ENCODE results near the gene PANX2.
"Not testable (repeated sequence)": the region's sequence is repeated elsewhere in the genome, so short reads cannot be mapped to it uniquely, and the experiment has no call there.

Gene PANX2, protein sequence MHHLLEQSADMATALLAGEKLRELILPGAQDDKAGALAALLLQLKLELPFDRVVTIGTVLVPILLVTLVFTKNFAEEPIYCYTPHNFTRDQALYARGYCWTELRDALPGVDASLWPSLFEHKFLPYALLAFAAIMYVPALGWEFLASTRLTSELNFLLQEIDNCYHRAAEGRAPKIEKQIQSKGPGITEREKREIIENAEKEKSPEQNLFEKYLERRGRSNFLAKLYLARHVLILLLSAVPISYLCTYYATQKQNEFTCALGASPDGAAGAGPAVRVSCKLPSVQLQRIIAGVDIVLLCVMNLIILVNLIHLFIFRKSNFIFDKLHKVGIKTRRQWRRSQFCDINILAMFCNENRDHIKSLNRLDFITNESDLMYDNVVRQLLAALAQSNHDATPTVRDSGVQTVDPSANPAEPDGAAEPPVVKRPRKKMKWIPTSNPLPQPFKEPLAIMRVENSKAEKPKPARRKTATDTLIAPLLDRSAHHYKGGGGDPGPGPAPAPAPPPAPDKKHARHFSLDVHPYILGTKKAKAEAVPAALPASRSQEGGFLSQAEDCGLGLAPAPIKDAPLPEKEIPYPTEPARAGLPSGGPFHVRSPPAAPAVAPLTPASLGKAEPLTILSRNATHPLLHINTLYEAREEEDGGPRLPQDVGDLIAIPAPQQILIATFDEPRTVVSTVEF

DNA sequence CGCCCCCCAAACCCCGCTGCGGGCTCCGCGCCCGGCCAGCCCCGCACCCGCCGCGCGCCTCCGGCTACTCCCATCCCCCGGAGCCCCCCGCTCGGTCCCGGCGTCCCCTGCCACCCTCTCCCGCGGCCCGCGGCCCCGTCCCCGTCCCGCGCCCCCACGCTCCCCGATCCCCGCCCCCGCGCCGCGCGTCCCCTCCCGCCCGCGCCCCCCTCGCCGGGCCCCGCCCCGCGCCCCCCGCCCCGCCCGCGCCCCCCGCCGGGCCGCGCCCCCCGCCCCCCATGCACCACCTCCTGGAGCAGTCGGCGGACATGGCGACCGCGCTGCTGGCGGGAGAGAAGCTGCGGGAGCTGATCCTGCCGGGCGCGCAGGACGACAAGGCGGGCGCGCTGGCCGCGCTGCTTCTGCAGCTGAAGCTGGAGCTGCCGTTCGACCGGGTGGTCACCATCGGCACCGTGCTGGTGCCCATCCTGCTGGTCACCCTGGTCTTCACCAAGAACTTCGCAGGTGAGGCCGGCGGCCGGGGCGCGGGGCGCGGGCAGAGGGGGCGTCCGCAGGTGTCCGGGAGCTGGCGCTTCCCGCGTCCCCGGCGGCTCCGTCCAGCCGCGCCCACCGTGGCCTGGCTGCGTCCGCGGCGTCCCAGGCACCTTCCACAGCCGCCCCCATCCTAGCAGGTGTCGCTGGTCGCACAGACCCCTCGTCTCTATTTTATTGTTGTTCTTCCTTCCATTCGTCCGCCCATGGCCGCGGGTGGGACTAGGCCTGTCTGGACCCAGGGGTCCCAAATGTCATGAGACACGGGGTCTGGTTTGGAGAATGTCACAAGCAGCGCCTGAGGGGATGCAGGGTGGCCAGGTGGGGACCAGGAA lies at the start of gene PANX2:
PANX2 (plus strand) TSS at position 279 of the 866 bp plus-strand sequence; CDS start at position 279, 0 bp downstream.
- no peak for DNase-seq (ENCODE audit: low read depth in 3 of 3, low spot score in 1 of 3)

DNA sequence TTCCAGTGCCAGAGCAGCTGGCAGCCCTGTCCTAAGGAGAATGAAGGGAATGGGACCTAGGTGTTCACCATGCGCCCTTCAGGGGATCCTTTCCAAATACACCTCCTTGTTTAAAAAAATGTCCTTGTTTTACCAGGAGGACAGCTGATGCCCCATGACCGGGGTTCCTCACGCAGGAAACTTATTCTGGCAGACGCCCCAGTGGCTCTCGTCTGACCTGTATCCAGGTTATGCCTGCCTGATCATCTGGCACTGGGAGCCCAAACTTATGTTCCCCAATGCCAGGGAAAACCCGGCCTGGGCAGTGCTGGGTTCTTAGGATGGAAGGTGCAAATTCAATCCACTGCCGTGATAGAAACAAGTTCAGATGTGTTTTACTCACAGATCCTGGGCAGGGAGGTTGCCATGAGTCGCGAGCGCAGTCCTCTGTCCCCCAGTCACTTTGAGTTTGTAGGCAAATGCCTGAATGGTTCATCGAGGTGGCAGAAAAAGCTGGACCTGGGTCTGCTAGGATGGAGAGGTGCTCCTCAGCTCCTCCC lies 49.3 kb upstream of the PANX2 start:
- no peak for DNase-seq (ENCODE audit: low read depth in 3 of 3, low spot score in 1 of 3)

DNA sequence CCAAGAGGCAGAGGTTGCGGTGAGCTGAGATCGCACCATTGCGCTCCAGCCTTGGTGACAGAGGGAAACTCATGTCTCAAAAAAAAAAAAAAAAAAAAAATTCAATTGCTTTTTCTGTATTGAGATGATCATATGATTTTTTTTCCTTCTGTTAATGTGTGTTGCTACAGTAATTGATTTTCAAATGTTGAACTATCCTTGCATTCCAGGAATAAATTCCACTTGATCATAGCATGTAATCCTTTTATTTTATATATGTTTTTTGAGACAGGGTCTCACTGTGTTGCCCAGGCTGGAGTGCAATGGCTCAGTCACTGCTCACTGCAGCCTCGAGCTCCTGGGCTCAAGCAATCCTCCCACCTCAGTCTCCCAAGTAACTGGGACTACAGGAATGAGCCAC lies 47.4 kb upstream of the PANX2 start:
- no peak for DNase-seq (ENCODE audit: low read depth in 3 of 3, low spot score in 1 of 3)

DNA sequence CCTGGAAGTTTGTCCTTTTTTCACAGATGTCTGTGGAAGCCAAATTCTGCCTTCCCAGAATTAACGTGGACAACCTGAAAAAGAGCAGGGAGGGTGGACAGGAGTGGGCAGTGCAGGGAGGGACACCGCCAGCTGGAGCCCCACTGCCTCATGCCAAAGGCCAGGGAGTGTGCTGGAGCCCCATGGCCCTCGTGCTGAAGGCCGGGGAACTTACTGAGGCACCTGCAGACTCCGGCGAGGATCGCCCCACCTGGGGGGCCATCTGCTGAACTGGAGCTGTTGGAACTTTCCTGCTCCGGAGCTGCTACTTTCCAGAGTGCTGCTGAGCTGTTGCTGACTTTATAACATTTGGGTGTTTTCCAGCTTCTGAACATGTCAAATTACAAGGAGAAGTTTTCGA lies 45.5 kb upstream of the PANX2 start:
- DNase-seq (ENCODE audit: low read depth in 3 of 3, low spot score in 1 of 3) = no peak

DNA sequence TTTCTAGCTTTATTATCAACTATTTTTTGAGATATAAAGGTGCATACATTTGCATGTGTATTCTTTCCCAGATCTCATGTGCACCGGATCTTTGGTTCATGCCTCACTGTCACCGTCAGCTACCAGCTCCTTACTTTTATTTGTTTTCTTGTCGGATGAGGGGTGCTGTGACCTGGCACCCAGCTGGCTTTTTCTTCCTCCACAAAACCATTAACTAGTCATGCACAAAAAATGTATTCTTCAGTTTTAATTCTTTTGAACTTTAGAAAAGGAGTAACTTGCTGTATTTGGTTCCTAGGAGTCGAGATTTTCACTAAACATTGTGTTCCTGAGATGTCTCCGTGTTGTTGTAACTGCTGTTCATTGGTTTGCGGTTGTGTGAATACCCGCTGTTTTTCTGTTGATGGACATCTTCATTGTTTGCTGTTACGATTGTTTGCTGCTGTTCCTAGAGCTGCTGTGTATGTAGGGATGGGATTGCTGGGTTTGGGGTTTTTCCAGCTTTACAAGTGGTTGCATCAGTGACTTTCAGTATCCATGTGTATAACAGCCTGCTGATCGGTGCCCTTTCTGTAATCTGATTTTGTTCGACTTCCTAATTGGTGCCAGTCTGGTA lies 41.3 kb upstream of the PANX2 start:
- DNase-seq (ENCODE audit: low read depth in 3 of 3, low spot score in 1 of 3) = no peak

DNA sequence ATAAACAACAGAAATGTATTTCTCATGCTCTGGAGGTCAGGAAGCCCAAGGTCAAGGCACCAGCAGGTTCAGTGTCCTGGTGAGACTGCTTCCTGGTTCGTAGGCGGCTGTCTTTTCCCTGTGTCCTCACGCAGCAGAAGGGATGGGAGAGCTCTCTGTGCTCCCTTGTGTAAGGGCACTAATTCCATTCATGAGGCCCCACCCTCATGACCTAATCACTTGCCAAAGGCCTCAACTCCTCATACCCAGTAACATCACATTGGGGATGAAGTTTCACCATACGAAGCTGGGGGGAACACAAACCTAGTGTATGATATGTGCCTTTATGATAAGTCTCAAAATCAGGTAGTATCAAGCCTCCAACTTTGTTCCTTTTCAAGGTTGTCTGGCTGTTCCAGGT lies 38.6 kb upstream of the PANX2 start:
- DNase-seq (ENCODE audit: low read depth in 3 of 3, low spot score in 1 of 3) = no peak

DNA sequence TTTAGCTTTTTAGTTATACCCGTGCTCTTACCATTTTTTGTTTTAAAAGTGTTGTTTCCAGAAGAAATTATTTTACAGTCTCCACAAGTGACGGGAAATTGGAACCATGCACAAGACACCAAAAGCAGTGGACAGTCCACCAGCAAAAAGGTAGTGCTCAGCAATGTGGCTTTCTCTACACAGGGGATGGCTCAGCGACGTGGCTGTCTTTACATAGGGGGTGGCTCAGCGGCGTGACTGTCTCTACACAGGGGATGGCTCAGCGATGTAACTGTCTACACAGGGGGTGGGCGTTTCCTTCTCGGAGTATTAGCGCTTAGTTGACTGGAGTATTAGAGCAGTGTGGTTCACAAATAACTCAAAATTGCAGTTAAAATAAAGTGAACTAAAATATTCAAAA lies 36.0 kb upstream of the PANX2 start:
- DNase-seq (ENCODE audit: low read depth in 3 of 3, low spot score in 1 of 3) = no peak

DNA sequence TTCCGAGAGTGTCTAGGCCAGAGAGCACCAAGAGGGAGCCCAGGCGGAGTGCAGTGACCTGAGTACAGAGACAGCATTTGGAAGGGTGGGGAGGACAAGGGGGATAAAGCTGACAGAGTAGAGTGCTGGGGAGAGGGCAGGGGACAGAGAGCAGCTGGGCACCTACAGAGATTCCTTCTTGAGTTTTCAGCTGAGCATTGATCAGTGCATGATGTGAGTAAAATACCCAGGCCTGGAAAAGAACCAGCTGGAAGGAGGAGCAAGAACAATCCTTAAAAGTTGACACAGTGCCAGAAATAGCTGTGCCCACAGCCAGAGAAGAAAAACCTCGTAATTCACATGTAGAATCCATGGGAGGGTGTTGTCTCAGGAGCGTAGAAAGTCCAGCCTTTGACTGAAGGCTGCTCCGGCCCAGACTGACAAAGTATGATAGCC lies 33.9 kb upstream of the PANX2 start:
- no peak for DNase-seq (ENCODE audit: low read depth in 3 of 3, low spot score in 1 of 3)

DNA sequence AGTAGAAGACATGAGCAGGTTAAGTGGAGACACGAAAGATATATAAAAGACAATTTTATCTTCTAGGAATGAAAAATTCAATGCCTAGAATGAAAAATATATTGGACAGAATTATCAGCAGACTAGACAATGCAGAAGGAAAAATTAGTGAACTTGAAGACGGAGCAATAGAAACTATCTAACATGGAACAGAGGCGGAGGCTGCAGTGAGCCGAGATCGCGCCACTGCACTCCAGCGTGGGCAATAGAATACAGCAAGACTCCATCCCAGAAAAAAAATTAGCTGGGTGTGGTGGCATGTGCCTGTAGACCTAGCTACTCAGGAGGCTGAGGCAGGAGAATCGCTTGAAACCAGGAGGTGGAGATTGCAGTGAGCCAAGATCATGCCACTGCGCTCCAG lies 33.3 kb upstream of the PANX2 start:
- DNase-seq (ENCODE audit: low read depth in 3 of 3, low spot score in 1 of 3) = not testable (repeated sequence)

DNA sequence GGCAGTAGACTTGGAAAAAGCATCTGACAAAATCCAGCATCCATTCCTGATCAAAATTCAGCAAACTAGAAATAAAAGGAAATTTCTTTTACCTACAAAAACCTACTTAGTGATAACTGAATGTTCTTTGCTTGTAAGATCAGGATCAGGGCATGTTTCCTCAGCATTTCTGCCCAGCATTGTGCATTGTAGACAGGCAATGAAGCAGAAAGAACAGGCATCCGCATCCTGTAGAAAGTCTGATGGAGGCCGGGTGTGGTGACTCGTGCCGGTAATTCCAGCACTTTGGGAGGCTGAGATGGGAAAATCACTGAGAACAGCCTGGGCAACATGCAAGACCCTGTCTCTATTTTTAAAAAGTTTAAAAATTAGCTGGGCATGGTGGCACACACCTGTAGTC lies 32.5 kb upstream of the PANX2 start:
- DNase-seq (ENCODE audit: low read depth in 3 of 3, low spot score in 1 of 3) = no peak

DNA sequence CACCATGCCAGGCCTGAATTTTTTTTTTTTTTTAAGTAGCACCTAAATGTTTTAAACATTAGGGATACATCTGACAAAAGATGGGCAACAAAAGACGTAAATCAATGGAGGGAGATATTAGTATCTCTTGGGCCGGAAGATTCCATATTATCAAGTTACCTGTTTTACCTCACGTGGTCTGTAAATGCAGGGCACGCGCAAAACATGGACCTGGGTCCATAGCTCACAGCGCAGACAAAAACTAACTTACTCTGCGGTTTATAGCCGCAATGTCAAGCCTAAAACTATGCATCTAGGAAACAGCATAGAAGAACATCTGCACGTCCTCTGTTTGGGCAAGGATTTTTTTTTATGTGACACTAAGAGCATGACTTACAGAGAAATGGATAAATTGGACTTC lies 31.5 kb upstream of the PANX2 start:
- no peak for DNase-seq (ENCODE audit: low read depth in 3 of 3, low spot score in 1 of 3)

DNA sequence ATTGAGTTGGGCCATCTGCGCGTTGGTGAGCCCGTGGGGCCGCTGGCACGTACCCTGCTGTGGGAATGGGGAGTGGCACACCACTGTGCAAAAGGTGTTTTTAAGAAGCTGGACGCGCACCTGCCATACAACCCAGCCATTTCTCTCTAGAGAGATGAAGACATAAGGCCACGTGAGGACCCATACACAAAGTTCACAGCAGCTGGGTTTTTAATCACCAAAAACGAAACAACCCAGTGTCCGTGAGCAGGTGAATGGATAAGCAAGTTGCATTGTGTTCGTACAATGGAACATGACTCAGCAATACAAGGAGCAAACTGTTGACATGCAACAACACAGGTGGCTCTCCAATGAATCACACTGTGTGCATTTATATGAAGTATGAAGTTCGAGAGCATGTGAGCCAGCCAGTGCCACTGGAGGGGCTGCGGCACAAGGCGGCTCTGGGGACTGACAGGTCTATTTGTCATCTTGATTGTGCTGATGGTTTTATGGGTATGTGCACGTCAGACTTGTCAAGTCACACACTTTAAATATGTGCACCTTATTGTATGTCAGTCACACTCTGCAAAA lies 30.6 kb upstream of the PANX2 start:
- DNase-seq (ENCODE audit: low read depth in 3 of 3, low spot score in 1 of 3) = no peak

DNA sequence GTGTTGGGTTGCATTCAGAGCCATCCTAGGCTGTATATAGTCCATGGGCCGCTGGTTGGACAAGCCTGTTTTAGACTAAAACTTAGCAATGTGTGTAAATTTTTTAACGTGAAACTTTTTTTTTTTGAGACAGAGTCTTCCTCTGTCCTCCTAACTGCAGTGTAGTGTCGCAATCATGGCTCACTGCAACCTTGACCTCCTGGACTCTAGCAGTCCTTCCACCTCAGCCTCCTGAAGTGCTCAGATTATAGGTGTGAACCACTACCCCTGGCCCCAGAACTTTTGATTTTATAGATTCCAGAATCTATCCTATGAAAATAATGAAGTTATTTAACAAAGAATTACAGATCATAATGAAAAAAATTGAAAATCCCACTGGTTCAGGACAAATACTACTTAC lies 29.9 kb upstream of the PANX2 start:
- DNase-seq (ENCODE audit: low read depth in 3 of 3, low spot score in 1 of 3) = no peak

DNA sequence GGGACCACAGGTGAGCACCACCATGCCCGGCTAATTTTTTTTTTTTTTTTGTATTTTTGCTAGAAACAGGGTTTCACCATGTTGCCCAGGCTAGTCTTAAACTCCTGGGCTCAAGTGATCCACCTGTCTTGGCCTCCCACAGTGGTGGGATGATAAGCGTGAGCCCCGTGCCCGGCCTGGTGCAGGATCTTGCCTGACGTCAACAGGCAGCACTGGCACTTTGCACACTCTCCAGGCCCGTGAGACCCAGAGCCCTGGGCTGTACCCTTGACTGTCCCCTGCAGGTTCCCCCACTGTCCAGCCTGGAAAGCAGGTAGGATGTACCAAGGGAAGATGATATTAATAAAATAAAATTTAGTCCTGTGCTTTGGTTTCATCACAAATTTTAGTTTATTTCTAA lies 29.1 kb upstream of the PANX2 start:
- no peak for DNase-seq (ENCODE audit: low read depth in 3 of 3, low spot score in 1 of 3)

DNA sequence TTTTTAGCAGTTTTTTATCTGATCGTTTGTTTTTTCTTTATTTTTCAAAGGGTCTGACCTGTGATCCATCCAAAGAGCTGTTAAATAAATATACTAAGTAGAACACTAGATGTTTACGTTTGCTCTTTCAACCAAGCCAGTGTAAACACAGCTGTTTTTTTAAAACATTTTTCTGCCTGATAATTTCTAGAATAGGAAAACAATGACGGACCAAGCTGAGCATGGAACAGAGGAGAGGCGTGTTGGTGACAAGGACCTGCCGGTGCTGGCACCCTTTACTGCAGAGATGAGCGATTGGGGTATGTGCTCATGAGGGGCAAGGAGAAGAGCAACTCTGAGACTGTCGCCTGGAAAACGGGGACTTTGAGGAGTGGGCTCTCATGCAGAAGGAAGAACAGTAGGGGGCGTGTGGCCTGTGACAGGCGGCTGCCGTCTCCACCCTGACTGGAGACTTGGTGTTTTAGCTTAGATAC lies 28.6 kb upstream of the PANX2 start:
- DNase-seq (ENCODE audit: low read depth in 3 of 3, low spot score in 1 of 3) = no peak

DNA sequence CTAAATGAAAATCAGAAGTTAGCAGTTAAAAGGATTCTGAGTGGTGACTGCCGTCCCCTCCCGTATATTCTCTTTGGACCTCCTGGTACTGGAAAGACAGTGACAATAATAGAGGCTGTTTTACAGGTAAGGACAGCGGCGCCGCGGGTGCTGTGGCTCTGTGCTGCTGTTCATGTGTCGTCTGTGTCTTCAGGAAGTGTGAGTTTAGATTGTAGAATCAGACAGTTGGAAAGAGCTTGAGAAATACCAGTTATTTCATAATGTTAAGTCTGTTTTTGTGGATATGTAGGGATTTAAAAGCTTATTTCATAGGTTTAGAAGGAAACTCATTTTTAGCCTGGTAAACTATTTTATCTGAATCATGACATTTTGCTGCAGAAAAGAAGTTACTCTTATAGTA lies 27.4 kb upstream of the PANX2 start:
- no peak for DNase-seq (ENCODE audit: low read depth in 3 of 3, low spot score in 1 of 3)

DNA sequence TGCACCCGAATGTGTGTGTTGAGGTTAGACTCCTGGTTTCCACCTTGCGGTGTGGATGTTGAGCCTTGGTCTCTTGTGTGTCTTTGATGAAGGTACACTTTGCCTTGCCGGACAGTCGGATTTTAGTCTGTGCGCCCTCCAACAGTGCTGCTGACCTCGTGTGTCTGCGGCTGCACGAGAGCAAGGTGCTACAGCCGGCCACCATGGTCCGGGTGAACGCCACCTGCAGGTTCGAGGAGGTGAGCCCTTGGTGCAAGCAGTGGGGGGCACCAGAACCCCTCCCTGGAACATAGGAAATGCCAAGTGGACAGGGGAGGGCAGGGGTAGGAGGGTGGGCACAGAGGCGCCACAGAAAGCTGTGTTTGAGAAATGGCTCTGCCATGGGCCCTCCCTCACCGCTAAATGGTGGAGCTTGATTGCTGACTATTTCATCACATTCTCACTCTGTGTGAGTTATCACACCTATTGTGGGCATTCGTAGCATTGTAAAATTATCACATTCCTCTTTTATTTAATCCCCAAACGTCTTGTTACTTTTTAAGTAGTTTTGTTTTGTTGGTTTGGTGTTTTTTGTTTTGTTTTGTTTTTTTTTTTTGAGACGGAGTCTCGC lies 26.4 kb upstream of the PANX2 start:
- no peak for DNase-seq (ENCODE audit: low read depth in 3 of 3, low spot score in 1 of 3)

DNA sequence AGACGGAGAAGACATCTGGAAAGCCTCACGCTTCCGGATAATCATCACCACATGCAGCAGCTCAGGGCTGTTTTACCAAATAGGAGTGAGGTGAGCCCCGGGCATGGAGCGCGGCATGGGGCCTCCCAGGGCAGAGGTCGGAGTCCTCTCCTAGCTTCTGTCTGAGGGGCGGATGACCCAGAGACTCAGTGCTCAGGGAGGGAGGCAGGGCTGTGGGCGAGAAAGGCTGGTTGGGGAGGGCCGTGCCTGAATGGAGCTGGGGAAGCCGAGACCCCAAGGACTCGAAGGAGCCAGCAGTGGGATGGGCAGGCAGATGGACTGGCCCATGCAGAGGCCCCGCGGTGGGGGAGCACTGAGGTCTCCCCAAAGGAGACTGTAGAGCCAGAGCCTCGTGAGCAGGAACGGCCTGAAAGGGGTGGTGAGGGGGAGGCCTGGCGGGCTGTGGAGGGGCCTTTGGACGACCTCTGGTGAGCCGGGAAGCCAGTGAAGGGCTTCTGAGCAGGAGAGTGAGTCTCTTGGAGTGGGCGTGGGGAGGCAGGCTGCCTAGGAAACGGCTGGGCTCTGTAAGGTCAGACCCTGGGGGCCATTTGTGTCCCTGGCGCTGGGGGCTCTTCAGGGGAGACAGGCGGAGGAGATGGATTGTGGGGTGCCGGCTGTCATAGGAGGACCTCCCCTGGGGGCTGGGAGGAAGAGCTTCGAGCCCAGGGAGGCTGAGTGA lies 24.7 kb upstream of the PANX2 start:
- no peak for DNase-seq (ENCODE audit: low read depth in 3 of 3, low spot score in 1 of 3)

DNA sequence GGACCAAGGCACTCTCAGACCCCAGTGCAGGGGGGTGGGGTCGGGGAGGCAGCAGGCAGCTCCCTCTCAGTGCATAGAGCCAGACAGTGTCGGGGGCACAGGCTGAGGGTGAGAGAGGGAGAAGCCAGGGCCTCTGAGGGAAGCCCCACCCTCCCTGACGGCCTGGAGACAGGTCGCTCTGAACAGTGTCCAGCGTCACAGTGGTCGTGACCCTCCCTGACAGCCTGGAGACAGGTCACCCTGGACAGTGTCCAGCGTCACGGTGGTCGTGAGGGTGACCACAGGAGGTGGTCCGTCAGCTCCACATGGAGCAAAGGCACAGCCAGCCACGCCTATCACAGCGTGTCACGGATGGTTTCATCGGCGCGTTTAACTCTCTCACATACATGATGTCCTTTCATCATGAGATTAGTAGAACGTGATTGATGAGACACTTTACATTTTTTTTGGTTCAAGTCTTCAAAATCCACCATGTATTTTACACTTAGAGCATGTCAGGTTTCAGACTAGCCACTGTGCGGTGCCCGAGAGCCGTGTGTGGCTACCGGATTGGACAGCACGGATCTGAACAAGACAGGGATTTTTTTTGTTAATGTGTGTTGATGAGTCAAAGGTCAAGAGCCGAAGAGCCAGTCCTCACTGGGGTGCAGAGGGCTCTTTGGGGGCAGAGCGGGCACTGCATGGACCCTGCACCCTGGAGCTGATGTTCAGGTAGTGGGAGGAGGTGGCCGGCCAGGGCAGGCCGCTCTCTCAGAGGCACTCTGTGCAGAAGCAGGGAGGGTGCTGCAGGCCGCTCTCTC lies 23.9 kb upstream of the PANX2 start:
- no peak for DNase-seq (ENCODE audit: low read depth in 3 of 3, low spot score in 1 of 3)

Data from stimulated activated CD4-positive, alpha-beta T cell treated with anti-CD3 and anti-CD28 coated beads, TNF-alpha, amount 100 ng/mL, for 1 hour (primary cell).